ENCODE data around the gene TOMM22. TPM values are rescaled to one million over a fixed set of nuclear protein-coding genes. Genes with fewer than 3 reads are reported as not detected.
"Not testable (repeated sequence)": the region's sequence is repeated elsewhere in the genome, so short reads cannot be mapped to it uniquely, and the experiment has no call there.

The TOMM22 gene
- 100 to 1,000 TPM; 193 to 211 TPM for total RNA-seq

GRCh38 chr22:38681582-38682335, at the start of gene TOMM22:
Gene TOMM22 (plus strand): TSS chr22:38681957. CDS start chr22:38681979, 22 bp downstream.
- peaks cover 39% of the 10 kb centered on the region for H3K36me3 Mint-ChIP-seq
- no peaks in the 10 kb centered on the region for H3K9me3 Mint-ChIP-seq
- DNase-seq: peak; percentile 89
- H3K27me3 Mint-ChIP-seq: no peaks in the 10 kb centered on the region
- peaks cover 19% of the 10 kb centered on the region for H3K4me1 Mint-ChIP-seq
- peak within 1 kb of the TSS; percentile 93 for H3K27ac Mint-ChIP-seq
- peak within 1 kb of the TSS; percentile 91 for H3K4me3 Mint-ChIP-seq

- H3K27me3 Mint-ChIP-seq: no peaks in the 10 kb centered on the region
- H3K27ac Mint-ChIP-seq: no peak overlapping the region
- peaks cover 8% of the 10 kb centered on the region for H3K4me1 Mint-ChIP-seq
- no peak overlapping the region for H3K4me3 Mint-ChIP-seq
- DNase-seq: no peak
- H3K9me3 Mint-ChIP-seq: no peaks in the 10 kb centered on the region
- H3K36me3 Mint-ChIP-seq: no peaks in the 10 kb centered on the region
These were observed 49.2 kb upstream of the TOMM22 start for GRCh38 chr22:38632528-38632927.

GRCh38 chr22:38638216-38638615, 43.5 kb upstream of the TOMM22 start:
- Mint-ChIP-seq H3K9me3 (no peaks in the 10 kb centered on the region), H3K36me3 (no peaks in the 10 kb centered on the region), H3K4me1 (no peaks in the 10 kb centered on the region), H3K4me3 (no peak overlapping the region), H3K27ac (no peak overlapping the region), H3K27me3 (no peaks in the 10 kb centered on the region)
- no peak for DNase-seq

- no peaks in the 10 kb centered on the region for H3K36me3 Mint-ChIP-seq
- no peaks in the 10 kb centered on the region for H3K27me3 Mint-ChIP-seq
- H3K9me3 Mint-ChIP-seq: no peaks in the 10 kb centered on the region
- H3K27ac Mint-ChIP-seq: no peak overlapping the region
- H3K4me1 Mint-ChIP-seq: no peaks in the 10 kb centered on the region
- no peak for DNase-seq
- H3K4me3 Mint-ChIP-seq: no peak overlapping the region
These were observed 43.0 kb upstream of the TOMM22 start for GRCh38 chr22:38638728-38639127.

- H3K27ac Mint-ChIP-seq: no peak overlapping the region
- no peaks in the 10 kb centered on the region for H3K4me1 Mint-ChIP-seq
These were observed 40.2 kb upstream of the TOMM22 start for GRCh38 chr22:38641476-38642040.

DNA sequence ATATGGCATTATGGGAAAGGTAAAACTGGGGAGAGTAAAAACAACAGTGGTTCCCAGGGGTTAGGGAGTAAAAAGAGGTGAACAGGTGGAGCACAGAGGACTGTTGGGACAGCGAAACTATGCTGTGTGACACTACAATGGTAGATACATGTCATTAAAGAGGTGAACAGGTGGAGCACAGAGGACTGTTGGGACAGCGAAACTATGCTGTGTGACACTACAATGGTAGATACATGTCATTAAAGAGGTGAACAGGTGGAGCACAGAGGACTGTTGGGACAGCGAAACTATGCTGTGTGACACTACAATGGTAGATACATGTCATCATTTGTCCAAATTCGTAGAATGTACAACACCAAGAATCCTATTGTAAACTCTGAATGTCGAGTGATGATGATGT, 37.5 kb upstream of the TOMM22 start:
- not testable (repeated sequence) for H3K9me3 Mint-ChIP-seq, H3K36me3 Mint-ChIP-seq, H3K27ac Mint-ChIP-seq, H3K4me3 Mint-ChIP-seq, H3K27me3 Mint-ChIP-seq, DNase-seq, H3K4me1 Mint-ChIP-seq

More at GRCh38 chr22:38641476-38642040, 40.2 kb upstream of the TOMM22 start:
- Mint-ChIP-seq H3K36me3 (no peaks in the 10 kb centered on the region), H3K9me3 (no peaks in the 10 kb centered on the region), H3K4me3 (no peak overlapping the region), H3K27me3 (no peaks in the 10 kb centered on the region)
- DNase-seq: no peak

- H3K4me1 Mint-ChIP-seq: no peaks in the 10 kb centered on the region
- H3K27me3 Mint-ChIP-seq: no peaks in the 10 kb centered on the region
- H3K9me3 Mint-ChIP-seq: no peaks in the 10 kb centered on the region
- no peak for DNase-seq
- H3K4me3 Mint-ChIP-seq: no peak overlapping the region
- H3K27ac Mint-ChIP-seq: no peak overlapping the region
- no peaks in the 10 kb centered on the region for H3K36me3 Mint-ChIP-seq
These were observed 36.3 kb upstream of the TOMM22 start for GRCh38 chr22:38645430-38645829.

- Mint-ChIP-seq H3K27ac (no peak overlapping the region), H3K36me3 (no peaks in the 10 kb centered on the region), H3K4me3 (no peak overlapping the region), H3K27me3 (no peaks in the 10 kb centered on the region), H3K4me1 (peaks cover 3% of the 10 kb centered on the region), H3K9me3 (no peaks in the 10 kb centered on the region)
- DNase-seq: no peak
These were observed 31.8 kb upstream of the TOMM22 start for GRCh38 chr22:38649841-38650522.

- H3K4me1 Mint-ChIP-seq: peaks cover 11% of the 10 kb centered on the region
- H3K36me3 Mint-ChIP-seq: no peaks in the 10 kb centered on the region
- H3K4me3 Mint-ChIP-seq: no peak overlapping the region
- H3K27me3 Mint-ChIP-seq: no peaks in the 10 kb centered on the region
- no peak for DNase-seq
- H3K27ac Mint-ChIP-seq: no peak overlapping the region
- H3K9me3 Mint-ChIP-seq: no peaks in the 10 kb centered on the region
These were observed 28.9 kb upstream of the TOMM22 start for GRCh38 chr22:38652859-38653258.

DNA sequence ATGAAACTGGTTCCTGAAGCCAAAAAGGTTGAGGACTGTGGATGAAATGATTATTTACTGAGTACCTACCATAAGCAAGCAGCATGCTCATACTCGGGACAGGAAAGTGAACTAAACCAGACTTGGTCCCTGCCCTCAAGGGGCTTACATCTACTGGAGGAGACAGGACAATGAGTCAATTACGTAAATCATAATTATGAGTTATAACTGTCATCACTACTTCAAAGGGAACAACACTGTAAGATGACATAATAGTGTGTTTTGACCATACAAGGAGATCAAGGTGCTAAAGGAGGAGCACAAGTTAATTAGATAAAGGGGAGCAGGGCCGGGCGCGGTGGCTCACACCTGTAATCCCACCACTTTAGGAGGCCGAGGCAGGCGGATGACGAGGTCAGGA, 28.0 kb upstream of the TOMM22 start:
- Mint-ChIP-seq H3K4me1 (peaks cover 15% of the 10 kb centered on the region), H3K36me3 (peaks cover 2% of the 10 kb centered on the region), H3K27me3 (no peaks in the 10 kb centered on the region), H3K9me3 (no peaks in the 10 kb centered on the region), H3K4me3 (no peak overlapping the region), H3K27ac (no peak overlapping the region)
- DNase-seq: no peak

- H3K36me3 Mint-ChIP-seq: peaks cover 2% of the 10 kb centered on the region
- no peaks in the 10 kb centered on the region for H3K9me3 Mint-ChIP-seq
- peaks cover 15% of the 10 kb centered on the region for H3K4me1 Mint-ChIP-seq
- H3K4me3 Mint-ChIP-seq: peak overlapping the region; percentile 92
- no peak for DNase-seq
- H3K27ac Mint-ChIP-seq: peak overlapping the region; percentile 98
- no peaks in the 10 kb centered on the region for H3K27me3 Mint-ChIP-seq
These were observed 26.1 kb upstream of the TOMM22 start for GRCh38 chr22:38655519-38656255.

- H3K4me3 Mint-ChIP-seq: peak within 1 kb of the TSS; percentile 92
- H3K9me3 Mint-ChIP-seq: no peaks in the 10 kb centered on the region
- no peaks in the 10 kb centered on the region for H3K27me3 Mint-ChIP-seq
- peaks cover 2% of the 10 kb centered on the region for H3K36me3 Mint-ChIP-seq
- H3K4me1 Mint-ChIP-seq: peaks cover 15% of the 10 kb centered on the region
- peak; percentile 88 for DNase-seq
- peak within 1 kb of the TSS; percentile 98 for H3K27ac Mint-ChIP-seq
These were observed 25.3 kb upstream of the TOMM22 start, which contains the start of the genes CBY1 and FAM227A for GRCh38 chr22:38656256-38657044. Gene CBY1 (plus strand): TSS chr22:38656638. CDS start chr22:38668055, 11,417 bp downstream. Gene FAM227A (minus strand): TSS chr22:38656392. CDS start chr22:38650168, 6,224 bp downstream.

DNA sequence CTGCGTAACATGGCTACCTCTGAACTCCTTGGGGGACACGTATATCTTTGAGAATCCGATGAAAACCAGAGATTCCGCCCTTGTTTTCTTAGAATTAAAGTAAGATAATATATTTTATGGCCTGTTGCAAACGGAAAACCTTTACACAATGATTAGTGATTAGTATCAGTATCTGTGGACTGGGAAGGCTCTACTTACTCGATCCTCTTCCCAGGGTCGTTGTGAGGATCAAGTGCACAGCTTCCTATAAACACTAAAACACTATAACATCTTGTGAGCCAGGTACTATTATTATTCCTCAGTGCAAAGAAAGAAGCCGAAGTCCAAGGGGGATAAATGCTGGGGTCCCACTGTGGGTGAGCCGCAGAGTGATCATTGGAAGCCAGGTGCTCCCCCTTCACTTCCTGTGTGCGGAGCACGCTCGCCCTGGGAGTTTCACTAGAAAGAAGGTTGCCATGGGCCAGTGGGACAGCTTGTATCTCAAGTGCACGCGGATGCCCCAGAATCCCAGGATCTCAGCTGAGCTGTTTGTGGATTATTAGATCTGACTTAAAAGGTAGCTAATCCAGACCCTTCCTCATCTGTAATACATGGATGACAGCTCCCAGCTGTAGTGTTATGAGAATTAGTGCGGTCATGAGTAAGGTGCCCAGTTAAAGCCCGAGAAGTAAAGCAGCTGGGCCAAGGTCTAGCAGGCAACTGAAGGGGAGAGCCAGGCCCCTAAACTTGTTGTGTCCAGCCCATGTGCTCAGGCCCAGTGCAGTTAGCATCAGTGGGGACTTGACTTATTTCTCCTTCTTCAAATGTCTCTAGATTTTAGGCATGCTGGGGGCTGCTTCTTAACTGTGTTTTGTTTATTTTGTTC, 24.5 kb upstream of the TOMM22 start:
- DNase-seq: peak; percentile 52
- peaks cover 15% of the 10 kb centered on the region for H3K4me1 Mint-ChIP-seq
- peak overlapping the region; percentile 92 for H3K4me3 Mint-ChIP-seq
- H3K27ac Mint-ChIP-seq: peak overlapping the region; percentile 98
- no peaks in the 10 kb centered on the region for H3K9me3 Mint-ChIP-seq
- H3K36me3 Mint-ChIP-seq: peaks cover 2% of the 10 kb centered on the region
- H3K27me3 Mint-ChIP-seq: no peaks in the 10 kb centered on the region

Measured in activated naive CD8-positive, alpha-beta T cell treated with anti-CD3 and anti-CD28 coated beads for 36 hours (primary cell).